HG02588 (cell line): Measurements from ENCODE around the gene DLG3.

Experiments used
- ATAC-seq: cut with Tn5 transposase; IDR thresholded peaks from one replicate; pipeline ENCODE4 v1.9.1; 2021; ENCODE audit warnings: mild to moderate bottlenecking, moderate library complexity; ENCODE audit not compliant: unreplicated experiment

Gene DLG3

GRCh38 chrX:70437011-70437410 is 7.6 kb upstream of the DLG3 start:
- no peak for ATAC-seq

GRCh38 chrX:70437921-70438665 is 6.5 kb upstream of the DLG3 start:
- no peak for ATAC-seq

GRCh38 chrX:70439016-70439415 is 5.6 kb upstream of the DLG3 start:
- no peak for ATAC-seq

- no peak for ATAC-seq
Observed at GRCh38 chrX:70442224-70442623, 2.4 kb upstream of the DLG3 start.

- ATAC-seq = no peak
Observed at GRCh38 chrX:70444946-70445656, 466 bp downstream of the DLG3 start.

- no peak for ATAC-seq
Observed at GRCh38 chrX:70445951-70446350, 1.3 kb downstream of the DLG3 start.

- ATAC-seq = no peak
Observed at GRCh38 chrX:70446380-70447350, 2.0 kb downstream of the DLG3 start.

GRCh38 chrX:70449457-70449966 is 4.9 kb downstream of the DLG3 start:
- ATAC-seq = no peak

- peak; percentile 43 for ATAC-seq
Observed at GRCh38 chrX:70452143-70452733, 7.6 kb downstream of the DLG3 start.

GRCh38 chrX:70453024-70453618 is 8.5 kb downstream of the DLG3 start:
- ATAC-seq = no peak

GRCh38 chrX:70454441-70455365 is 10.1 kb downstream of the DLG3 start:
- peak; percentile 47 for ATAC-seq

GRCh38 chrX:70455366-70456202 is 10.9 kb downstream of the DLG3 start:
- no peak for ATAC-seq

- no peak for ATAC-seq
Observed at GRCh38 chrX:70456256-70456655, 11.6 kb downstream of the DLG3 start.

- ATAC-seq = no peak
Observed at GRCh38 chrX:70461026-70461425, 16.4 kb downstream of the DLG3 start.

GRCh38 chrX:70464051-70464450 is 19.4 kb downstream of the DLG3 start:
- no peak for ATAC-seq

GRCh38 chrX:70466968-70467367 is 22.3 kb downstream of the DLG3 start:
- ATAC-seq = no peak

- no peak for ATAC-seq
Observed at GRCh38 chrX:70468709-70469108, 24.1 kb downstream of the DLG3 start.

- peak; percentile 47 for ATAC-seq
Observed at GRCh38 chrX:70470850-70471289, 26.2 kb downstream of the DLG3 start.
